GM21528 (cell line): Measurements from ENCODE around the gene CAMK4.
A peak's percentile ranks its signal among the peaks of the same experiment; 100 is the strongest.

Experiments used
- ATAC-seq: cut with Tn5 transposase; IDR thresholded peaks from one replicate; pipeline ENCODE4 v1.9.1; 2021; ENCODE audit warnings: mild to moderate bottlenecking, moderate library complexity; ENCODE audit not compliant: unreplicated experiment, low FRiP score

CAMK4 gene

DNA sequence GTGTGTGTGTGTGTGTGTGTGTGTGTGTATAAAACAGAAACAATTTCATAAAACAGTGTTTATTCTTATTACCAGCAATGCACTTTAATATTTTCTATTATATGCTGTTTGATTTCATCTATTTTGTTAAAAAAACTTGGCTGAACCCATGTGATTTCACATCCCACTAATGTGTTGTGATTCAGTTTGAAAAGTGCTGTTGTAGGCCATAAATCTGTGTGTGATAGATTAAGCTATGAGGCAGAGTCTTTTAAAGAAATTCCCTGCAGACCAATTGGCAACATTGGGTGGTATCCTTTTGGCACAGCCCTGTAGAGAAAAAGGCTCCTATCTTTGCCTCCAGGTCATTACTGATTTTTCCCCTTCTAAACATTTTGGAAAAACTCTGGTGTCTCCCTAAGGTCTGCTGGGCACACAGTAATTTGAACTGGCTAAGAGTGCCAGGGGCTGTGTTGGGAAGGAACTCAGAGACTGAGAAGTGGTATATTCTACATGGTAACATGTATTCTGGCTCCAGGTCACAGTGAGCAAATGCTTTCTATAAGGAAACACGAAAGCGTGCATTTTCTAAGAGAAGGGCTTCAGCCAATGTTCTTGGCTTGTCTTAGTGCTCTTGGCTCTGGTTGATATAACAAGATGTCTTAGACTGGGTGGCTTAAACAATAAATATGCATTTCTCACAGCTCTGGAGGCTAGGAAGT is 4.5 kb downstream of the CAMK4 start:
- no peak for ATAC-seq

DNA sequence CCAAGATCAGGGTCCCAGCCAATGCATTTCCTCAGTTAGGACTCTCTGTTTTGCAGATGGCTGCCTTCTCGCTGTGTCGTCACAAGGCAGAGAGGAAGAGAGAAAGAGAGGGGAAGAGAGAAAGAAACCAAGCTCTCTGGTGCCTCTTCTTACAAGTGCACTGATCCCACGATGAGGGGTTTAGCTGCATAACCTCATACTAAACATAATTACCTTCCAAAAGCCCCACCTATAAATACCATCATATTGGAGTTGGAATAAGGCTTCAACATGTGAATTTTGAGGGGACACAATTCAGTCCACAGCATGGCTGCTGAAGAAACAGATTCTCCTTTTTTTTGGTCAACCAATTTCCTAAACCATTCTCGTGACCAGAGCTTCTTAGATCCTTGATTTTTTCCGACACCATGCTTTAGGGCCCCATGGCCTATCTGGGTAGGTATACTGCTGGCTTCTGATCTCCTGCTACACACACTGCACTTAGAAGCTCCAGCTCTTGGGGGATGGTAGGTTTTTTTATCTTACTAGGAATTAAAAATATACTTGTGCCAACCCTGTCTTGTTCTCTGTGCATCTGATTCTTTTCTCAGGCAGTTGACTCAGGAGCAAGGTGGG is 5.1 kb downstream of the CAMK4 start:
- ATAC-seq = no peak

DNA sequence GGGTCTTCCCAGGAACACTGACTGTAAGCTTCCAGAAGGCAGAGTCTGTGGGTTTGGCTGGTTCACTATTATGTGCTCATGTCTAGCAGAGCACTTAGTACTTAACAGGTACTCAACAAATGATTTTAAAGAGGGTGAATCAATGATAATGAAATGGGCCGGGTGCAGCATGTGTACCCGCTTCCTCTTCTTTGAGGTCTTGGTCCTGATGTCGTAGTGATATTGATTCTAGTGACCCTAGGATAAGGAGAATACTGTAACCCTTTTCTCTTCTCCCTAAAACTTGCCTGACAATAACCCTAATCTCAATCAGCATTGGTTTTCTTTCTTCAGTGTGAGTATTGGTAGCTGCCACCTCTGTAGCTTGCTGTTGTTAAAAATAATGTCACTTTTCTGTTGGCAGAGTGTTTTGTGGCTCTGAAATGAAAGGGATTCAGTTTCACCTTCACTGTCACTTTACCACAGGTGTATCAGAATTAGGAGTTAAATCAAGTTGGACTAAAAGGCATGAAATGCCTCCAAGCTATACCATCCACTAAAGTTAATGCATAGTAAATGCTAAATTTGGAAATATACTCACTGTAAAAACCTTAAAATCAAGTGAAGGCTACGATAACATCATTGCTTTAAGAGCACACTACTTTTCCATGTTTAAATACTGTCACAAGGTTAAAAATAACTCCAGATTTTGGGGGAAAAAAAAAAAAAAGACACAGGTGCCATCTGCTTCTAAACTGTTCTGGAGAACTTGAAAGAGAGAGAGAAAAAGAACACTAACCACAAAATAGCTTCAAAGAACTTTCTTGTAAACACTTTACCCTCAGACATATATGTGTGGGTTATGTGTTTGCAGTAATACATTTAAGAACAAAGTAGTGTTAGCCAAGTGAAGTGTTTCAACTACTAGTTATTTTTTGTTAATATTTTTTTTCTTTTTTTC is 6.0 kb downstream of the CAMK4 start:
- ATAC-seq = no peak

DNA sequence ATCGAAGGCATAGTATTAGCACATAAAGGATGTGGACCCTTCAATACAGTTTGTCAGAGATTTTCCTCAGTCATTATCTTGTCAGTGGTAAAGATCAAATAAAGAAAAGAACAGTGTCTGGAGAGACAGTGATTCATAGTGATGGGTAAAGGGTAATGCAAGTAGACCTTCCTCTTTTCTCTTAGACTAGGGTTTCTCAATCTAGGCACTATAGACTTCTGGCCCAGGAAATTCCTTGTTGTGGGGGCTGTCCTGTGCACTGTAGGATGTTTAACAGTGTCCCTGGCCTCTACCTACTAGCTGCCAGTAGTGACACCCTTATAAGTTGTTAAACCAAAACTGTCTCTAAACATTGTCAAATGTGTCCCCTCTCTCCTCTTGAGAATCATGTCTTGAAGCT is 6.9 kb downstream of the CAMK4 start:
- no peak for ATAC-seq

DNA sequence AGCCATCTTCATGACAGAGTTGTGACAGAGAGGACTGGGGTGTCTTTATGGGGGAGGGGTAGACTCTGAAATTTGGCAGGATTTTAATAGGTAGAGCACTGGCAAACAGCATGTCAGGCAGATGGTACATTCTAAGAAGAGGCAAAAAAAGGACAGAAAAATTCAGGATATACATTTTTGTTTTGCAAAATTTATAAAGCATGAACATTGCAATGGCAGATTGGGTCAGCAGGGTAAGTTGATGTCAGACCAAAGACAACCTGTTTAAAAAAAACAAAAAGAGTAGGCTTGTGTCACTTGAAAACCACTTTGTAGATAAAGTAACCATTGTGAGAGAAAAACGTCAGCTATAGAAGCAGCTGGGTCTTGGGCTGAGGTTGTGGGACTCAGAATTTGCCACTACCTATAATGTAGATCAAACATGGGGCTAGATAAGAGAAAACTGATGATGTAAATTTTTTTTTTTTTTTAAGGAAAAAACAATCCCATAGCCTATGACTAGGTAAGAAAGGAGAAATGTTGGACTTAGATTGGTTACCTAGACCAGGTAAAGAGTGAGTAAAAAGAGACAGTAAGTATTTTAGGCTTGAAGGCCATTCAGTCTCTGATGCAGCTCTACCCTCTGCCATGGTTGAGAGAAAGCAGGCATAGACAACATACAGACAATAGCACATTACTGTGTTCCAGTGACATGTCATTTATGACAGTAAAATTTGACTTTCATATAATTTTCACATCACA is 8.3 kb downstream of the CAMK4 start:
- no peak for ATAC-seq

DNA sequence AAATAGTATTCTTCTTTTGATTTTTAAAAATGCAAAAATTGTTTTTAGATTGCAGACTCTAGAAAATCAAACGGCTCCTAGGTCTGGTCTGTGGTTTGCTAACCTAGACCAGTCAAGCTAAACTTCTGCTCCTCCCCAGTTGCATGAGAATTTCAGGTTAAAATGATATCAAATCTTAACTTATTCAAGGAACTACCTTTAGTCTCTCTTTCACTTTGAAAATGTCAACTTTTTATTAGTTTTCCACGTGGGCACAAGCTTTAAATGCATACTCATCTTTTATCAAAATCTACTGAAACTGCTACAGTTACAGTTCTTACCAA is 8.8 kb downstream of the CAMK4 start:
- no peak for ATAC-seq

DNA sequence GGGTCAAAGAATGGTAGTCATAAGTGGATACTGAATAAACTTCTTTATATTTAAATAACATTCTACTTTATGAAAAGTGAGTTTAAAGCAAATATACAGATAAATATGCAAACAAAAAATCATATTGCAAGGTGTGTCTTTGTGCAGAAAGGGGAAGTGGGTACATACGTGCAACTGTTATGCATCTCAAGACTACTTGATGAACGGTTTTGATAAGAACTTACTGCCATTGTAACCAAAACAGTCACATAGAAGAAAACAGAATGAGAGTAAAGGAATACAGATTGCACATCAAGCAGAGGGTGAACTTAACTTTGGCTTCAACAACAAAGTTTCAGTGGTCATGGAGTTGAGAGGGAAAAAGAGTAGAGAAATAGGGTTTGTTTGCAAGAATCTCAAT is 9.9 kb downstream of the CAMK4 start:
- no peak for ATAC-seq

DNA sequence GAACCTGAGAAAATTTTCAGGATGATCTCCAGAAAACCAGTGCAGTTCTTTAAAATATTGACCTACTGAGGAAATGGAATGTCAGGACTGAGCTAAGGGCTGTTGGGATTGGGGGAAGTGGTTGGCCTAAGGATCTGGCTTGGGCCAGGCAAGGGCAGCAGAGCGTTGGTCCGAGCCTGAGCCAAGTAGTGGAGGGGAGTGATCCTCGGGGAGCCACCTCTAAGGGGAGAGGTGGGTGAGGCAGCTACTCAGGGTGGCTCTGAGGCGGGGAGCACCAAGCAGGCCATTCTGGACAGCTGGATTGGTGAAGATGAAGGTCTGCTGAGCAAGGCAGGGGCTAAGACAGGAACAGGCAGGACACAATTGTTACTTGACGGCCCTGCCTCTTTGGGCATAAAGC is 11.5 kb downstream of the CAMK4 start:
- no peak for ATAC-seq

DNA sequence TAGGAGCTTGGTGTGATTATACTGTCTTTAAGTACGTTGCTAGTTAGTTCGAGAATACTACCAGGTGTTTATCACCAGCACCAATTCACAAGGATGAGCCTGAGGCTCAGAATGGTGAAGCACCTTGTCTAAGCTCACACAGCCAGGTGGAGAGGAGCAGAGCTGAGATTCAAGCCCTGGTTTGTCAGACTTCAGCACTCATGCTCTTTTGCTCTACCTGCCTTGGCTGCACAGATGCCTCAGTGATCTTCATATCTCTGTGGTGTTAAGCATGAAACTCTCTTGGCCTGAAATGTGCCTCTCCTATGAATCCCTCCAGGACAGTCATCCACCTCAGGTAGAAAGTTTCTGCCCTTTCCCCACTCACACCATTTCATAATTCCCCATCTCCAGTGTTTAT is 12.2 kb downstream of the CAMK4 start:
- ATAC-seq = no peak

DNA sequence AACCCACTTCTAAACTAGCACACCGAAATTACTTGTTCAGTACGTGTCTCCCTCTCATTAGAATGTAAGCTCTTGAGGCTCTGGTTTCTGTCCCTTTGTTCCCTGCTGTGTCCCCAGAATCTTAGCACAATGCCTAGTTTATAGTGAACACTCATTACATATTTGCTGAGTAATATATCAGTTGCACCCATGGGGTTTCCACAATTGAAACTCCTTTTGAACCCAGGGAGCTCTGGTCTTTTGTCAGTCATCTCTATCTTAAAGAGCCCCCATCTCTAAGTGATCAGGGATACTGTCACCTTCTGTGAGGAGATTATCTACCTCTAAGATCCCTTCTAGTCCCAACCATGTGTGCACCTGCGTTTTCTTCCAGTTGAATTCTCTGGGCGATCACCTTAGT is 12.8 kb downstream of the CAMK4 start:
- ATAC-seq = no peak

DNA sequence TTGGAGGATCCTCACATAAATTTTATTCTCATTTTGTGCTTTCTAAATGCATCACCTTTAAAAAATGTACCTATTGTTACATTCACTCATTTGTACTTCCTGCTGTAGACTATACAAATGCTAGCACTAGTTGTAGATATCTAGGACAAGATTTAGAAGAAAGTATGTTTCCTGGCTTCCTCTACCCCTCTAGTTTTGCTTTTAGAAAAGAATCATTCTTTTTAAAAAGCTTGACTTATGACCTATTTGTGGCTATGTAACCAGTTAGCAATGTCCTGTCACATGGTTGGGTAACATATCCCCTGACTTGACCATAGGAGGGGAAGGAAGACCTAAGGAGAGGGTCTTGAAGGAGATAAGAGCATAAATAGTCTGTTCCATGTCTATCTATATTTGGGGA is 13.3 kb downstream of the CAMK4 start:
- no peak for ATAC-seq

DNA sequence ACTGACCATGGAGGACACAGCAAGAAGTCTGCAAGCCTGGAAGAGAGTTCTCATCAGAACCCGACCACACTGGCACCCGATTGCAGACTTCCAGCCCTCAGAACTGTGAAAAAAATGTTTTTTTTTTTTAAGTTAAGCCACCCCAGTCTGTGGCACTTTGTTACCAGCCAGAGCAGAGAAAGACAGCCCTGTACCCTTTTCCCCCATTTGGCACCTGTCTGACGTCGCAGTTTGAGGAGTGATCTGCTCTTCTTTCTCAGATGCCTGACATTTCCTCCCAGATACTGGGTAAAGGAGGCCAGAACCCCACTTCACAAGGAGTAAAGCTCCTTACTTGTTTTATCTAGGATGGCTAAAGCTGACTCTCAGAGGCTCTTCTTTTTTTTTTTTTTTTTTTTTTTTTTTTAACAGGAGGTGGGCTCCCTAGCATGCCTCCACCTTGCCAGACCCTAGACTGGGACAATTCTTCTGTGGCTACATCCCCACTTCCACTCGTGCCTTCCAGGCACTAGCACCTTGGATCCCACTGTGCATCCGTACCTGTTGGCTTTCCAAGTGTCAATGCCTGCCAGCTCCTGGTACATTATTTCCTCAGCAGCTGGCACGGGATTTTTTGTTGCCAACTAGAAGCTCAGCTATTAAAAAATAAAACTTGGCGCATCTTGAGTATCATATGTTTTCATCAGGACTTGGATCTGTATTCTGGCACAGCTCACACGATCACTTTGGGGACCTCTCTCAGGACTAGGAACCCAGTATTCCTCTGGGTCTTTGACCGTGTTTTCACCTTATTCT is 14.4 kb downstream of the CAMK4 start:
- ATAC-seq = no peak

DNA sequence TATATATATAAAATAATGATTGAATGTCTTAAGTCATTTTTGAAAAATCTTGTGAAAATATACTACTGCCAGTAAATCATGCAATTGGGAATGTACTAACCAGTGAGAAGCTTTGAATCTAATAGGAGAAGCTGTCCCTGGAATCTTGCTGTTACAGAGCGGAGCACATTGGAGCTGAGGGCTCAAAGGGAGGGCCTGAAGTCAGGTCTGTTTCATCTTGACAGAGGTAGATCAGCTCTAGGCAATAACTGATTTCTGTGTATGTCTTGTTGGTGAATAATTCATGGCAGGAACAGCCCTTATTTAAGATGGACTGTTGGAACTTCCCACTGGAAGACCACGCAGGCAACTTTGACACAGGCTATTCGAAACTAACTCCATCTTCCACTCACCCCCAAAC is 17.5 kb downstream of the CAMK4 start:
- no peak for ATAC-seq

DNA sequence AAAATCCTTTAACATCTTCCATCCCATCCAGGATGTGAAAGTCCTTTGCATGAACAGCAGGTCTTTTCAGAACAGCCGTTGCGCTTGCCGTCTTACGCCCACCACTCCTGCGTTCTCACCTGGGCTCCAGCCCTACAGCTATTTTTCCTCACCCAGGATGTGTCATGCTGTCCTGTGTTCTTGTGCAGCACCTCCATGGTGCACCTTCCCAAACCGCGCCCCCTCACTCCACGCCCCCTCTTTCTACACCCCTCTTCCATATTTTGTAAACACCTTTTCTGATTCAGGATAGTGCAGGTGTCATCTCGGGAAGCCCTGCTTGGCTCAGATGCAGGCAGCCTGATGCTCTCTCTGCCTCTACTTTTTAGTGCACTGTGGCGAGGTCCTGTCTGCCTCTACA is 18.4 kb downstream of the CAMK4 start:
- no peak for ATAC-seq

DNA sequence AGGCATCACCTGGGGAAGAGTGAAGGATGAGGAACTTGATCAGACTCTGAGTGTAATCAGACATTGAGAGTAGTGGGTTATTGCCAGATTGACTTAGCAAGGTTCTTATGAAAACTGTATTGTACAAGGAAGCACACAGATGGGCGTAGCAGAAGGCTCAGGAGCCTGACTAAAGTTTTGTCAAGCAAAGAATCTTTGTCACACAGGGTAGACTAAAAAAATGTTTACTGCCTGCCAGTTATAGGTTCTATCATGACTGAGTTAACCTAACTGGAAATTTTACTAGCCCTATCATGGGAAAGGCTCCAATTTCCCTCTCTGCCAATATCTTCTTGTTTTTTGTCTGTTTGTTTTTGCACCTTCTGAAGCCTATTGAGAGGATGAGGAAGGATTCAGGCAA is 19.1 kb downstream of the CAMK4 start:
- no peak for ATAC-seq

DNA sequence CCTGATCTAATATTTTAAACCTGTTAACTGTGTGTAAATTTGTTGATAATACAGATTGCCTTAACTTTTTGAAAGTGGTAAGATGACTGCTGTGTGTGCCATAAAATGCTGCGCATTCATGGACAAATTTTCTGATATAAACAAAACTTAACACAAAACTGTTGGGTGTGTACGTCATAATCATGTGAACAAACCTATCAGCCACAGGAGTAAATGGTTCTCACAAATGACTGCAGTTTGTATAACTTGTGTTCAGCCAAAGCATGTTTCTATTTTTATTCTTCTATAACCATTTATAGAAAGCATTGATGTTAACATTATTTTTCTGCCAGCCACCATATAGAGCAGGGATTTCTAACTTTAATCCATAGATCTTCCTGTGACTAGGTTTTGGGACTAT is 21.5 kb downstream of the CAMK4 start:
- no peak for ATAC-seq

DNA sequence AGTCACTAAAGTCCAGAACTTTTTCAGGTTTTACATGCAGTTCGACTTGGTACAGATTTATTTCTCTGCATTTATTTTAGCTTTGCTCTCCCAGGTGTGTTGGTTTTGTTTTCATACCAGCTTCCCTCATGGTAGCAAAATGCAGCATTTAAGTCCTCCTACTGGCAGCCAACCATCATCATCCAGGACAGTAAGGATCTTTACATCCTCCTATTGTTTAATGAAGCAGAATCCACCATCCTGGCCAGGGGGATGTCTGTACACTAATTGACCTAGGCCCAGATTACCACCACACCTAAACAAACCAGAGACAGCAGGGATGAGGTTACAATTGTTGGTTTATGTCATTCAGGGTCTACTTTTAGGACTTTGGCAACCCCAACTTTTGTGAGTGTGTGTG is 22.3 kb downstream of the CAMK4 start:
- ATAC-seq = no peak

DNA sequence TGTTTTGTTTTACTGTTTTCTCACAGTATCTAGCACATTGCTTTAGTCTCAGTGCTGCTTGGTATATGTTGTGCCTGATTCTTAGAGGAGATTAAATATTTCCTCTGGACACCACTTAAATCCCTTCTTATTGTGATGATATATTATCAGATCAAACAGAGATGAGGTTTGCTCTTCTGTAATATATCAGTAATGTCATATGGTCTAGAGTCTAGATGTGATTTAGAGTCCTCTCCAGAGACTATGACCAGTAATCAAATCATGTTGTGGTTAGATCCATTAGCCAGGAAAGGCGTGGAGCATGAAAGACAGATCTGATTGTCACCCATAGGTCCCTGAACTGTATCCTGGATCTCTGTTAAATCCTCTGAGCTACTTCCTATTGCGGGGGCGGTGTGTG is 24.4 kb downstream of the CAMK4 start:
- ATAC-seq = no peak

DNA sequence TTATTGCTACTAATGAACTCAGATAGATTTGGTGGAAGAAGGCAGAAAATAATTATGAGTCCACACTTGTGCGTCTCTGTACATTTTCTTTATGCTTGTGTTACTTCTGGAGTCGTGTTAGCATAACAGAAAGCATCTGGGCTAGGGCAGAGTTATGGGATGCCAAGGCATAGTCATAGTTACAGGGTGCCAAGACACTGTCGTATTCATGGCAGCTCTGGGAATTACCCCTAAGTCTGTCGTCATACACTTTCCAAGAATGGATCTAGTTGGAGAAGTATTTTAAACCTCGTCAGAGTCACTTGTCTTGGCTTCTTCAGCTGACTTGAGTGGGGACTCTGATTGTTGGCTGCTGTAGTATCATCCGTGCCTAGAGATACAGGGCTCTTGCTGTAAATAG is 27.7 kb downstream of the CAMK4 start:
- no peak for ATAC-seq

DNA sequence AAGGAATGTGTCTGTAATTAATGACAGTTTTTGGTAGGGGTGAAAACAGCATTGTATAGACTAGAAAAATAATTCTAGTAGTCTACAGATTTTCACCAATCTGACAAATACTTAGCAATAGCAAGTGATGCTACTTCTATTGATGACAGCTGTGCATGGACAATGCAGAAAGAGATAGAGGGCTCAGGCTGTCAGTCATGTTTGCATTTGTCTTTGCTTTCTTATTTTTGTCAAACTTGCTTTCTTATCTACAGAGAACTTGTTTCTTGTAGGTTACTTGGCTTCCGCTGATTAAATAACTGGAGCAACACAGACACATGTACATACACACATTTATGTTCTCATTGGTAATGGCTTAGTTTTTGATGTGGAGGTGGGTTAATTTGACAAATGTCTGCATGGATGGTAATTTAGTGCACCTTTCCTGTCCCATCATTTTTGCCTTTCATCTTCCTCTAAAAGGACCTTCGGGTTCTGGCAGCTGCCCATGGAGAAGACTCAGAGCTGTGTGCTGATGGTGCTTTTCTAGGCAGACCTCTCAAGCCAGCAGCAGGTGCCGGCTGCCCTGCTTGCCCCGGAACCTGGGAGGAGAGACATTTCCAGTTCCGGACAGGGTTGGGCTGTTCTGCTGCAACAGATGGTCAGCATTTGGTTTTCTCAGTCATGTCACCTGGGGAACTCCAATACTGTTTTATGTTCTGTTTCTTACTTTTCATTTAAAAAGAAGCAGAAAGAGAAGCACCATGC is 28.8 kb downstream of the CAMK4 start:
- peak; percentile 59 for ATAC-seq
